CD14-positive monocyte (primary cell): ENCODE results near the gene SH3TC2. TPM values are rescaled to one million over a fixed set of nuclear protein-coding genes. Genes with fewer than 3 reads are reported as not detected.

Source experiments
- DNase-seq, 3 donors: peaks; one replicate each; pipeline ENCODE4 v3.0.0-alpha.2; 2011 to 2022
- H2AFZ ChIP-seq: 2 replicates; pipeline ENCODE4 v1.6.0; 2012; ENCODE audit warnings: mild to moderate bottlenecking, low read depth, low read length, inconsistent platforms; ENCODE audit not compliant: insufficient read depth, poor library complexity, severe bottlenecking
- H3K27ac ChIP-seq, 2 donors: 1 replicate in 1 of 2; 2 replicates in 1 of 2; pipeline ENCODE4 v1.5.1; 2012 to 2013; ENCODE audit warnings: low read length in 2 of 2, control low read depth in 1 of 2, inconsistent platforms in 1 of 2, low read depth in 1 of 2, mild to moderate bottlenecking in 1 of 2
- H3K27me3 ChIP-seq, 2 donors: one replicate each; pipeline versions ENCODE4 v1.6.0 to v1.6.1; 2011 to 2013; ENCODE audit warnings: low read length in 2 of 2; ENCODE audit not compliant: control insufficient read depth in 2 of 2, insufficient read depth in 2 of 2
- H3K36me3 ChIP-seq, 2 donors: replicated peaks in 1 of 2; 1 replicate in 1 of 2; 2 replicates in 1 of 2; pipeline versions ENCODE4 v1.5.1 to v1.6.1; 2012 to 2013; ENCODE audit warnings: low read length in 2 of 2, control low read depth in 1 of 2, inconsistent platforms in 1 of 2, mild to moderate bottlenecking in 1 of 2; ENCODE audit not compliant: insufficient read depth in 2 of 2, control insufficient read depth in 1 of 2
- H3K4me1 ChIP-seq, 2 donors: 1 replicate in 1 of 2; 2 replicates in 1 of 2; pipeline versions ENCODE4 v1.5.1 to v1.6.1; 2012 to 2013; ENCODE audit warnings: low read length in 2 of 2, control low read depth in 1 of 2, inconsistent platforms in 1 of 2, mild to moderate bottlenecking in 1 of 2, moderate library complexity in 1 of 2; ENCODE audit not compliant: insufficient read depth in 2 of 2, control insufficient read depth in 1 of 2
- H3K4me2 ChIP-seq: replicated peaks from 2 replicates; pipeline ENCODE3; 2012; ENCODE audit warnings: low read length, moderate library complexity, mild to moderate bottlenecking; ENCODE audit not compliant: poor library complexity, severe bottlenecking; ENCODE audit errors: extremely low read depth
- H3K4me3 ChIP-seq, 3 experiments: fragments of 200-600 bp in 1 of 3; sonication (generic) in 1 of 3; replicated peaks in 1 of 3; 1 replicate in 2 of 3; 2 replicates in 1 of 3; pipeline ENCODE4 v1.5.1; 2011 to 2013; ENCODE audit warnings: low read length in 3 of 3, mild to moderate bottlenecking in 3 of 3, control low read depth in 2 of 3, low read depth in 2 of 3, inconsistent platforms in 1 of 3, moderate library complexity in 1 of 3
- H3K79me2 ChIP-seq: 2 replicates; pipeline ENCODE4 v1.6.0; 2012; ENCODE audit warnings: mild to moderate bottlenecking, control low read depth, inconsistent platforms, low read length, moderate library complexity; ENCODE audit not compliant: insufficient read depth
- H3K9ac ChIP-seq: 2 replicates; pipeline ENCODE4 v1.6.0; 2017; ENCODE audit warnings: low read length, mild to moderate bottlenecking; ENCODE audit not compliant: insufficient read depth, poor library complexity, severe bottlenecking
- H3K9me3 ChIP-seq, 2 donors: replicated peaks in 1 of 2; 1 replicate in 1 of 2; 2 replicates in 1 of 2; pipeline versions ENCODE4 v1.5.1 to v1.6.1; 2012 to 2013; ENCODE audit warnings: low read length in 2 of 2, control low read depth in 1 of 2; ENCODE audit not compliant: control insufficient read depth in 1 of 2, insufficient read depth in 1 of 2
- H4K20me1 ChIP-seq: 2 replicates; pipeline ENCODE4 v1.6.0; 2012; ENCODE audit warnings: mild to moderate bottlenecking, low read length, control low read depth, moderate library complexity; ENCODE audit not compliant: insufficient read depth
- H3K27ac Mint-ChIP-seq, 7 donors: one replicate each; pipeline ENCODE4 v1.8.0; 2020; ENCODE audit warnings: mild to moderate bottlenecking in 7 of 7, mixed read lengths in 7 of 7, moderate library complexity in 6 of 7, inconsistent platforms in 2 of 7
- H3K27me3 Mint-ChIP-seq, 3 donors: one replicate each; pipeline ENCODE4 v1.8.0; 2021 to 2022; ENCODE audit warnings: low read depth in 3 of 3, mild to moderate bottlenecking in 3 of 3, mixed read lengths in 3 of 3, moderate library complexity in 3 of 3, inconsistent platforms in 1 of 3
- H3K36me3 Mint-ChIP-seq, 2 donors: one replicate each; pipeline ENCODE4 v1.8.0; 2020; ENCODE audit warnings: mixed read lengths in 2 of 2, inconsistent platforms in 1 of 2, mild to moderate bottlenecking in 1 of 2
- H3K4me1 Mint-ChIP-seq: one replicate; pipeline ENCODE4 v1.8.0; 2020; ENCODE audit warnings: mild to moderate bottlenecking, mixed read lengths
- H3K4me3 Mint-ChIP-seq, 2 donors: one replicate each; pipeline ENCODE4 v1.8.0; 2020; ENCODE audit warnings: mild to moderate bottlenecking in 2 of 2, mixed read lengths in 2 of 2, moderate library complexity in 1 of 2
- H3K9me3 Mint-ChIP-seq, 7 donors: one replicate each; pipeline ENCODE4 v1.8.0; 2020 to 2022; ENCODE audit warnings: mixed read lengths in 7 of 7, mild to moderate bottlenecking in 6 of 7, moderate library complexity in 6 of 7, inconsistent platforms in 2 of 7
- WGBS: methylation state at CpG from one replicate; pipeline ENCODE4 v1.1.5; 2013; ENCODE audit warnings: missing lambda C conversion rate; ENCODE audit not compliant: insufficient coverage; 5-methylcytosine and 5-hydroxymethylcytosine counted together
- intact Hi-C, 2 donors: fragments of 100-400 bp; cut with micrococcal nuclease; formaldehyde crosslinking; loops; one replicate each; pipeline versions ENCODE4 v1.15.0 to v1.15.1; 2023
- polyA plus RNA-seq, 3 donors: library from polyadenylated mRNA; depleted of rRNA in 1 of 3; unstranded in 2 of 3; stranded (reverse) in 1 of 3; fragments of 300-500 nt in 2 of 3; fragments of >200 nt in 1 of 3; fragmentation: Illumina TruSeq in 2 of 3; gene quantifications; 1 replicate in 2 of 3; 2 replicates in 1 of 3; pipeline ENCODE4 v1.2.3, GENCODE V29; 2012 to 2021
- TF ChIP-seq, protein P1 (sequence below): fragments of 200-600 bp; IDR thresholded peaks from one replicate; pipeline ENCODE4 v1.8.0; 2022; ENCODE audit warnings: antibody characterized with exemption, mild to moderate bottlenecking

SH3TC2 gene
- polyA plus RNA-seq, 3 donors, result 0.01 to 0.30 (median 0.14) TPM

DNA sequence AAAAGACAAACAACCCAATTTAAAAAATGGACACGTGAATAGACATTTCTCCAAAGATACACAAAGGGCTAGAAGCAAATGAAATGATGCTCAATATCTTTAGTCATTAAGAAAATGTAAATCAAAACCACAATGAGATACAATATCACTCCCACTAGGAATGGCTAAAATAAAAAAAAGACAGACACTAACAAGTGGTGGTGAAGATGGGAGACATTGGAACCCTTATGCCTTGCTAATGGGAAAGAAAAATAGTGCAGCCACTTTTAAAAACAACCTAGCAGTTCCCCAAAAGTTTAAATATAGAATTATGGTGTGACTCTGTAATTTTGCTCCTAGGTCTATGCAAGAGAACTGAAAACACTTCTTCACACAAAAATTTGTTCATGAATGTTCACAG, 40.7 kb downstream of the SH3TC2 start:
- Mint-ChIP-seq H3K4me3 (no peak overlapping the region), H3K4me1 (no peaks in the 10 kb centered on the region), H3K36me3 (peaks cover 0 to 2% of the 10 kb centered on the region in 2 donors), H3K9me3 (peaks cover 0 to 5% (median 0%) of the 10 kb centered on the region in 7 donors), H3K27ac (no peak overlapping the region), H3K27me3 (no peaks in the 10 kb centered on the region)
- H3K4me3 ChIP-seq, result no peak overlapping the region
- no peaks in the 10 kb centered on the region for H4K20me1 ChIP-seq
- no peaks in the 10 kb centered on the region for H3K4me1 ChIP-seq
- no peaks in the 10 kb centered on the region for H3K36me3 ChIP-seq
- H3K27ac ChIP-seq, result no peak overlapping the region
- H3K9me3 ChIP-seq, result no peaks in the 10 kb centered on the region
- H3K4me2 ChIP-seq, result no peak overlapping the region
- TF ChIP-seq, protein P1, sequence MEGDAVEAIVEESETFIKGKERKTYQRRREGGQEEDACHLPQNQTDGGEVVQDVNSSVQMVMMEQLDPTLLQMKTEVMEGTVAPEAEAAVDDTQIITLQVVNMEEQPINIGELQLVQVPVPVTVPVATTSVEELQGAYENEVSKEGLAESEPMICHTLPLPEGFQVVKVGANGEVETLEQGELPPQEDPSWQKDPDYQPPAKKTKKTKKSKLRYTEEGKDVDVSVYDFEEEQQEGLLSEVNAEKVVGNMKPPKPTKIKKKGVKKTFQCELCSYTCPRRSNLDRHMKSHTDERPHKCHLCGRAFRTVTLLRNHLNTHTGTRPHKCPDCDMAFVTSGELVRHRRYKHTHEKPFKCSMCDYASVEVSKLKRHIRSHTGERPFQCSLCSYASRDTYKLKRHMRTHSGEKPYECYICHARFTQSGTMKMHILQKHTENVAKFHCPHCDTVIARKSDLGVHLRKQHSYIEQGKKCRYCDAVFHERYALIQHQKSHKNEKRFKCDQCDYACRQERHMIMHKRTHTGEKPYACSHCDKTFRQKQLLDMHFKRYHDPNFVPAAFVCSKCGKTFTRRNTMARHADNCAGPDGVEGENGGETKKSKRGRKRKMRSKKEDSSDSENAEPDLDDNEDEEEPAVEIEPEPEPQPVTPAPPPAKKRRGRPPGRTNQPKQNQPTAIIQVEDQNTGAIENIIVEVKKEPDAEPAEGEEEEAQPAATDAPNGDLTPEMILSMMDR, result no peak
- no peak overlapping the region for H2AFZ ChIP-seq
- H3K27me3 ChIP-seq, result no peaks in the 10 kb centered on the region
- WGBS, result no CpG with 5 or more reads among the region's 1 CpG
- H3K79me2 ChIP-seq, result no peaks in the 10 kb centered on the region
- DNase-seq, result no peak
- H3K9ac ChIP-seq, result no peak overlapping the region
- intact Hi-C loops, result no loop called here

DNA sequence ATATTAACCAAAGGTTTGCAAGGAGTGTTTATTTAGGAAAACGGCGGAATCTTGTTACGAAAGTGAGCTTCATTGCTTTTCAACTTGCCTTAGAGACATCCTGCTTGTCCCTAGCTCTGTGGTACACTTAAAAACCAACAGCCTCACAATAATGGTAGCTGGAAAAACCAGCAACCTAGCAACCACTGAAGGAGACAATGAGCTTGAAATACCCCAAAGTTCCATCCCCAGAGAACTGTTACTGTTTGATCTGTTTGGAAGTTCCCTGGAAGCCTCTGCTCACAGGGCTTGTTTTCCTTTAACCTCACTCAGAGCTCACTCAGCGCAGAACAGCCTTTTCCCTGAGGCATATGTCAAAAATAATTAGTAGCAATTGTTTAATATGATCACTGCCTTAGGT, 43.2 kb downstream of the SH3TC2 start:
- Histone ChIP-seq H3K4me1 (no peaks in the 10 kb centered on the region), H3K36me3 (no peaks in the 10 kb centered on the region), H3K4me3 (no peak overlapping the region), H2AFZ (no peak overlapping the region), H4K20me1 (no peaks in the 10 kb centered on the region), H3K4me2 (no peak overlapping the region), H3K79me2 (no peaks in the 10 kb centered on the region), H3K27me3 (no peaks in the 10 kb centered on the region), H3K27ac (no peak overlapping the region), H3K9me3 (no peaks in the 10 kb centered on the region), H3K9ac (no peak overlapping the region)
- no CpG with 5 or more reads among the region's 4 CpGs for WGBS
- H3K4me1 Mint-ChIP-seq, result no peaks in the 10 kb centered on the region
- H3K9me3 Mint-ChIP-seq, result peaks cover 0 to 5% (median 0%) of the 10 kb centered on the region in 7 donors
- intact Hi-C loops, result no loop called here
- H3K4me3 Mint-ChIP-seq, result no peak overlapping the region
- no peaks in the 10 kb centered on the region for H3K27me3 Mint-ChIP-seq
- DNase-seq, result no peak
- H3K36me3 Mint-ChIP-seq, result peaks cover 0 to 2% of the 10 kb centered on the region in 2 donors
- H3K27ac Mint-ChIP-seq, result no peak overlapping the region
- TF ChIP-seq, protein P1, result no peak
